Gastroesophageal sphincter (tissue), 4 donors: ENCODE data around the gene PFKL. TPM values are rescaled to one million over a fixed set of nuclear protein-coding genes. Genes with fewer than 3 reads are reported as not detected.

Experiments
- ATAC-seq: fragments of 150-250 bp; one replicate; pipeline ENCODE4 v1.9.1; 2016; ENCODE audit warnings: mild to moderate bottlenecking, moderate library complexity
- H3K27ac ChIP-seq, 4 donors: fragments of 200-600 bp; sonication (generic) in 3 of 4; 1 replicate in 3 of 4; 2 replicates in 1 of 4; pipeline ENCODE4 v1.5.1; 2016 to 2019
- H3K27me3 ChIP-seq: fragments of 200-600 bp; sonication (generic); one replicate; pipeline ENCODE4 v1.5.1; 2019
- H3K36me3 ChIP-seq, 2 donors: fragments of 200-600 bp; sonication (generic); one replicate each; pipeline ENCODE4 v1.5.1; 2019; ENCODE audit warnings: control low read depth in 1 of 2
- H3K4me1 ChIP-seq, 3 donors: fragments of 200-600 bp; sonication (generic); 1 replicate in 2 of 3; 2 replicates in 1 of 3; pipeline ENCODE4 v1.5.1; 2016 to 2019; ENCODE audit warnings: control low read depth in 2 of 3
- H3K4me3 ChIP-seq, 2 donors: fragments of 200-600 bp; sonication (generic); one replicate each; pipeline ENCODE4 v1.5.1; 2019; ENCODE audit warnings: mild to moderate bottlenecking in 1 of 2, moderate library complexity in 1 of 2
- H3K9me3 ChIP-seq, 3 donors: fragments of 200-600 bp; sonication (generic); one replicate each; pipeline ENCODE4 v1.5.1; 2017 to 2019; ENCODE audit warnings: control low read depth in 2 of 3
- CTCF ChIP-seq, 4 experiments: fragments of 200-600 bp in 2 of 4; fragments of 450-650 bp in 2 of 4; sonication (generic) in 1 of 4; IDR thresholded peaks; one replicate each; pipeline ENCODE4 v1.5.1; 2017 to 2019; ENCODE audit warnings: antibody characterized with exemption in 4 of 4, mild to moderate bottlenecking in 2 of 4, moderate library complexity in 2 of 4
- EP300 ChIP-seq: sonication (generic); formaldehyde crosslinking; IDR thresholded peaks from one replicate; pipeline ENCODE4 v1.6.1; 2017; ENCODE audit warnings: antibody characterized with exemption, mild to moderate bottlenecking
- POLR2A ChIP-seq, 2 donors: fragments of 450-650 bp; IDR thresholded peaks; one replicate each; pipeline ENCODE4 v1.6.1; 2017; ENCODE audit warnings: antibody characterized with exemption in 2 of 2, mild to moderate bottlenecking in 2 of 2, moderate library complexity in 1 of 2
- POLR2AphosphoS5 ChIP-seq: sonication (generic); formaldehyde crosslinking; IDR thresholded peaks from one replicate; pipeline ENCODE4 v1.6.1; 2017; ENCODE audit warnings: antibody characterized with exemption
- WGBS, 2 donors: methylation state at CpG; one replicate each; pipeline ENCODE4 v1.1.5; 2018; ENCODE audit warnings: low coverage in 1 of 2; 5-methylcytosine and 5-hydroxymethylcytosine counted together
- total RNA-seq, 4 donors: library from RNA; depleted of rRNA; stranded (reverse); fragments of >200 nt; gene quantifications; one replicate each; pipeline ENCODE4 v1.1.0, GENCODE V29; 2016

Gene PFKL
- total RNA-seq, 4 donors from 2014 or later, result 57.7 to 103 (median 72.1) TPM

DNA sequence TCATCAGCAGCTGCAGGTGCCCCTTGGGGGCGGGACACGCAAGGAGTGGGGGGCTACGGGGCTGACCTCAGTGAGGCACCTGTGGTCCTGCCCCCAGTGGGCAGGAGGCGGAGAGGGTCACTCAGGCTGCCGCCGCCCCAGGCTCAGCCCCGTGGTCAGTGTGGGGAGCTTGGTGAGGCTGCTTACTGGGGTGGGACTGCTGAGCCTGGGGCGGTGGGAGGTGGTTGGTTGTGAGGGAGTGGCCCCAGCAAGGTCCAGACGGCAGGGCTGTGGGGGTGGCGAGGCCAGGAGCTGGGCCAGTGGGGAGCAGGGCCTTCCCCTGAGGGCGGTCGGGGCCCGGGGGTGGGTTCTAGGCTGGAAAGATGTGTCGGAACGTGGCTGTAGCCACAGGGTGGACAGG lies 14.3 kb downstream of the PFKL start:
- Histone ChIP-seq H3K27ac (no peak overlapping the region), H3K4me3 (no peak overlapping the region), H3K27me3 (no peaks in the 10 kb centered on the region), H3K36me3 (peaks cover 0 to 100% of the 10 kb centered on the region in 2 donors), H3K4me1 (no peaks in the 10 kb centered on the region), H3K9me3 (no peaks in the 10 kb centered on the region)
- TF ChIP-seq EP300 (no peak), POLR2AphosphoS5 (no peak), POLR2A (IDR thresholded peaks at IDR 0.05) (no peak), CTCF (IDR thresholded peaks at IDR 0.05) (no peak)
- no peak for ATAC-seq
- 86% methylated on average over 2 of the region's 15 CpGs; no CpG with 5 or more reads in 1 of the 2 donors for WGBS, 2 donors

- TF ChIP-seq CTCF (IDR thresholded peaks at IDR 0.05) (no peak), EP300 (no peak), POLR2A (IDR thresholded peaks at IDR 0.05) (no peak), POLR2AphosphoS5 (no peak)
- no peak for ATAC-seq
- Histone ChIP-seq H3K4me3 (no peak overlapping the region), H3K4me1 (no peaks in the 10 kb centered on the region), H3K27ac (no peak overlapping the region), H3K27me3 (no peaks in the 10 kb centered on the region), H3K9me3 (no peaks in the 10 kb centered on the region), H3K36me3 (peaks cover 0 to 100% of the 10 kb centered on the region in 2 donors)
- 100% methylated on average over 2 of the region's 11 CpGs; no CpG with 5 or more reads in 1 of the 2 donors for WGBS, 2 donors
Observed at GRCh38 chr21:44314561-44314960, 14.7 kb downstream of the PFKL start.

- Histone ChIP-seq H3K27ac (no peak overlapping the region), H3K4me1 (no peaks in the 10 kb centered on the region), H3K4me3 (no peak overlapping the region), H3K36me3 (peaks cover 0 to 100% of the 10 kb centered on the region in 2 donors), H3K27me3 (no peaks in the 10 kb centered on the region), H3K9me3 (no peaks in the 10 kb centered on the region)
- TF ChIP-seq CTCF (IDR thresholded peaks at IDR 0.05) (no peak), POLR2A (IDR thresholded peaks at IDR 0.05) (no peak), EP300 (no peak), POLR2AphosphoS5 (no peak)
- ATAC-seq, result no peak
- WGBS, 2 donors, result 90% methylated on average over 2 of the region's 16 CpGs; no CpG with 5 or more reads in 1 of the 2 donors
Observed at GRCh38 chr21:44315691-44316203, 15.9 kb downstream of the PFKL start.

- Histone ChIP-seq H3K9me3 (no peaks in the 10 kb centered on the region), H3K27me3 (no peaks in the 10 kb centered on the region), H3K27ac (no peak overlapping the region), H3K4me1 (no peaks in the 10 kb centered on the region), H3K36me3 (peaks cover 0 to 100% of the 10 kb centered on the region in 2 donors), H3K4me3 (no peak overlapping the region)
- ATAC-seq, result no peak
- no CpG with 5 or more reads among the region's 27 CpGs for WGBS, 2 donors
- TF ChIP-seq POLR2AphosphoS5 (no peak), CTCF (IDR thresholded peaks at IDR 0.05) (no peak), EP300 (no peak), POLR2A (IDR thresholded peaks at IDR 0.05) (no peak)
Observed at GRCh38 chr21:44316277-44316900, 16.5 kb downstream of the PFKL start.

- no peak overlapping the region for H3K27ac ChIP-seq
- peaks cover 0 to 100% of the 10 kb centered on the region in 2 donors for H3K36me3 ChIP-seq
- no peak for ATAC-seq
- H3K4me1 ChIP-seq, result no peaks in the 10 kb centered on the region
- H3K9me3 ChIP-seq, result no peaks in the 10 kb centered on the region
- H3K27me3 ChIP-seq, result no peaks in the 10 kb centered on the region
- TF ChIP-seq POLR2AphosphoS5 (no peak), POLR2A (IDR thresholded peaks at IDR 0.05) (no peak), CTCF (IDR thresholded peaks at IDR 0.05) (no peak), EP300 (no peak)
- no peak overlapping the region for H3K4me3 ChIP-seq
- no CpG with 5 or more reads among the region's 19 CpGs for WGBS, 2 donors
Observed at GRCh38 chr21:44317241-44317782, 17.5 kb downstream of the PFKL start.
